ENCODE results near the gene STK39.

DNA sequence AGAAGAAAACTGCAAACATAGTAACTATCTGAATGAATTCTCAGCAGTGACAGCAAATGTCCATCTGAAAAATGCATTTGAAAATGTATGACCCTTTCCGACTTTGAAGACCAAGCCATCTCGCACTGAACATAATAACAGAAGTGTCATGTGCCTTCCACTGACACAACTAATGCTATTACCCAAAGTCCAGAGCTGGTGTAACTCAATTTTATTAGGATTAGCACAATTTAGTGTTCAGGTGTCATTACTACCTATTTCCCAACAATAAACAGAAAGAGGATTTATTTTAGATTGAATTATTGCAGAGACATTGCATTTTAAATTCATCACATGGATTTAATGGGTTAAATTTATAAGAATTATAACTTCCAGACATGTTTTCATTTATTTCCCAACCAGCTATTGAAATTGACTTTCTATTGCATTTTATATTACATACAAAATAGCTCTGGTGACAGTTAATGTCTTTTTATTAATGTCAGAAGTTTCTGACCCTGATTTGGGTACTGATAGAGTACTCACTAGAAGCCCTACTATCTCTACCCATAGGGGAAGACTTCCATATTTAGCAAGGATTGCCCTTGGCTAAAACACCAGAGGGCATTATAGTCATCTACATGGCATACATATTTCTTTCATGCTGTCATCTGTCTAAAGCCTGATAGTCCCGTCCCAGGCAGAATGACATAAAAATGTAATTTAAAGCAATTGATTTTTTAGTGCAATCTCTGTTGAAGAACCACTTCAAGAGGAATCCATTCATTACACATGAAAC is 7.0 kb upstream of the STK39 start:
- TF ChIP-seq, protein P1, sequence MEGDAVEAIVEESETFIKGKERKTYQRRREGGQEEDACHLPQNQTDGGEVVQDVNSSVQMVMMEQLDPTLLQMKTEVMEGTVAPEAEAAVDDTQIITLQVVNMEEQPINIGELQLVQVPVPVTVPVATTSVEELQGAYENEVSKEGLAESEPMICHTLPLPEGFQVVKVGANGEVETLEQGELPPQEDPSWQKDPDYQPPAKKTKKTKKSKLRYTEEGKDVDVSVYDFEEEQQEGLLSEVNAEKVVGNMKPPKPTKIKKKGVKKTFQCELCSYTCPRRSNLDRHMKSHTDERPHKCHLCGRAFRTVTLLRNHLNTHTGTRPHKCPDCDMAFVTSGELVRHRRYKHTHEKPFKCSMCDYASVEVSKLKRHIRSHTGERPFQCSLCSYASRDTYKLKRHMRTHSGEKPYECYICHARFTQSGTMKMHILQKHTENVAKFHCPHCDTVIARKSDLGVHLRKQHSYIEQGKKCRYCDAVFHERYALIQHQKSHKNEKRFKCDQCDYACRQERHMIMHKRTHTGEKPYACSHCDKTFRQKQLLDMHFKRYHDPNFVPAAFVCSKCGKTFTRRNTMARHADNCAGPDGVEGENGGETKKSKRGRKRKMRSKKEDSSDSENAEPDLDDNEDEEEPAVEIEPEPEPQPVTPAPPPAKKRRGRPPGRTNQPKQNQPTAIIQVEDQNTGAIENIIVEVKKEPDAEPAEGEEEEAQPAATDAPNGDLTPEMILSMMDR (IDR thresholded peaks at IDR 0.05; ENCODE audit: insufficient read depth, low read length), result no peak
- no peak for TF ChIP-seq POLR2AphosphoS5 (IDR thresholded peaks at IDR 0.05; ENCODE audit: low read depth)

Data from HL-60 (cell line).